ENCODE results near the gene GAL.
A peak's percentile ranks its signal among the peaks of the same experiment; 100 is the strongest.

Gene GAL

GRCh38 chr11:68654978-68655377 is 29.4 kb upstream of the GAL start:
- Mint-ChIP-seq H3K4me3 (no peak overlapping the region), H3K27me3 (peaks cover 23% of the 10 kb centered on the region), H3K9me3 (no peaks in the 10 kb centered on the region), H3K27ac (peak overlapping the region in 1 of 2 donors; percentile 42), H3K4me1 (no peaks in the 10 kb centered on the region)
- no peak for DNase-seq
- ATAC-seq: no peak

DNA sequence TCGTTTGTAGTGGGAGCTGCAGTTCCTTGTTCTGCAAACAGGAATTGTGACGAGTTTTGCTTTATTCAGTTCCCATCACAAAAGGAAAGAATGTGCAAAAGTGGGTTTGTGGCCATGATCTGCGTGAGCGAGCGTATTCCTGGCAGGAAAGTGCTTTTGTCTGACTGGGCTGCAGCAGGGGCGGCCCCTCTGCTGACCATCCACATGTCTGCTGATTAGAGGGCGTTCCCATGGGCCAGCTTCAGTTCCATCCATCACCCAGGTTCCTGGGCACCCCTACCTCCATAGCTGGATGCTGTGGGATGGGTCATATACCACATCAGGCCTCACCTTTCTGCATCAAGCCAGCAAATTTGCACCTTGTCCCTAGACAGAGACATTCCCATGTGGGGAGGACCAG is 28.9 kb upstream of the GAL start:
- DNase-seq (no peak), ATAC-seq (no peak)
- H3K27ac Mint-ChIP-seq: no peak overlapping the region
- H3K4me3 Mint-ChIP-seq: no peak overlapping the region
- H3K9me3 Mint-ChIP-seq: no peaks in the 10 kb centered on the region
- H3K4me1 Mint-ChIP-seq: no peaks in the 10 kb centered on the region
- H3K27me3 Mint-ChIP-seq: peaks cover 23% of the 10 kb centered on the region

GRCh38 chr11:68655806-68656205 is 28.5 kb upstream of the GAL start:
- Mint-ChIP-seq H3K9me3 (no peaks in the 10 kb centered on the region), H3K4me3 (no peak overlapping the region), H3K27ac (no peak overlapping the region), H3K27me3 (peaks cover 23% of the 10 kb centered on the region), H3K4me1 (no peaks in the 10 kb centered on the region)
- ATAC-seq (no peak), DNase-seq (no peak)

GRCh38 chr11:68657021-68657780 is 27.1 kb upstream of the GAL start:
- Mint-ChIP-seq H3K4me1 (no peaks in the 10 kb centered on the region), H3K27ac (peak overlapping the region in 1 of 2 donors; percentile 48), H3K4me3 (no peak overlapping the region), H3K9me3 (no peaks in the 10 kb centered on the region), H3K27me3 (peaks cover 27% of the 10 kb centered on the region)
- ATAC-seq (no peak), DNase-seq (no peak)

DNA sequence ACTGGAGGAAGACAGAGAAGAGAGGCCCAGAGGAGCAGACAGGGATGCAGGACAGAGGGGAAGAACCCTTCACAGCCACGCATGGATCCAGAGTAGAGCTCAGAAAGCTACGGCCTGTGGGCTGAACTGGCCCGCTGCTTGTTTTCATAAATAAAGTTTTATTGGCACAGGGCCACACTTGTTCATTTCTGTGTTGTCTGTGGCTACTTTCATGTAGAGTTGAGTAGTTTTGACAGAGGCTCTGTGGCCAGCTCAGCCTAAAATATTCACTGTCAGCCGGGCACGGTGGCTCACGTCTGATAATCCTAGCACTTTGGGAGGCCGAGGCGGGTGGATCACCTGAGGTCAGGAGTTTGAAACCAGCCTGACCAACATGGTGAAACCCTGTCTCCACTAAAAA is 26.2 kb upstream of the GAL start:
- no peaks in the 10 kb centered on the region for H3K9me3 Mint-ChIP-seq
- peaks cover 25% of the 10 kb centered on the region for H3K27me3 Mint-ChIP-seq
- no peak overlapping the region for H3K27ac Mint-ChIP-seq
- no peak overlapping the region for H3K4me3 Mint-ChIP-seq
- no peaks in the 10 kb centered on the region for H3K4me1 Mint-ChIP-seq
- DNase-seq (no peak), ATAC-seq (no peak)

DNA sequence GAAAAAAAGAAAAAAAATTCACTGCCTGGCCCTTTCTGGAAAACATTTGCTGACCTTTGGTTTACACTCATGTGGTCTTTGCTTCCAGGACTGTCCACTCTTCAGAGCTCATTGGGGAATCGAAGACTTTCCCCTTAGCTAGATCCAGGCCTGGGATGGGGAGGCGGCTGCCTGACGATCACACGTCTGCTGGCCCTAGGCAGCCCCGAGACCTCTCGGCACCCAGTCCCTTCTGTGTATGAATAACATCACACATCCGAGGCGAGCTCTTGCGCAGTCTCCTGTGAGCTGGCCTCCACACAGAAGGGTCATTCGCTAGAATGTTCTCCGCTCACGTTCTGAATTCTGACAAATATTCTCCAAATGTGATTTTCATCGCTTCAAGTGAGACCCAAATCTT is 25.7 kb upstream of the GAL start:
- no peak overlapping the region for H3K4me3 Mint-ChIP-seq
- H3K9me3 Mint-ChIP-seq: no peaks in the 10 kb centered on the region
- ATAC-seq: no peak
- no peaks in the 10 kb centered on the region for H3K4me1 Mint-ChIP-seq
- H3K27ac Mint-ChIP-seq: no peak overlapping the region
- H3K27me3 Mint-ChIP-seq: peaks cover 25% of the 10 kb centered on the region
- DNase-seq: no peak

DNA sequence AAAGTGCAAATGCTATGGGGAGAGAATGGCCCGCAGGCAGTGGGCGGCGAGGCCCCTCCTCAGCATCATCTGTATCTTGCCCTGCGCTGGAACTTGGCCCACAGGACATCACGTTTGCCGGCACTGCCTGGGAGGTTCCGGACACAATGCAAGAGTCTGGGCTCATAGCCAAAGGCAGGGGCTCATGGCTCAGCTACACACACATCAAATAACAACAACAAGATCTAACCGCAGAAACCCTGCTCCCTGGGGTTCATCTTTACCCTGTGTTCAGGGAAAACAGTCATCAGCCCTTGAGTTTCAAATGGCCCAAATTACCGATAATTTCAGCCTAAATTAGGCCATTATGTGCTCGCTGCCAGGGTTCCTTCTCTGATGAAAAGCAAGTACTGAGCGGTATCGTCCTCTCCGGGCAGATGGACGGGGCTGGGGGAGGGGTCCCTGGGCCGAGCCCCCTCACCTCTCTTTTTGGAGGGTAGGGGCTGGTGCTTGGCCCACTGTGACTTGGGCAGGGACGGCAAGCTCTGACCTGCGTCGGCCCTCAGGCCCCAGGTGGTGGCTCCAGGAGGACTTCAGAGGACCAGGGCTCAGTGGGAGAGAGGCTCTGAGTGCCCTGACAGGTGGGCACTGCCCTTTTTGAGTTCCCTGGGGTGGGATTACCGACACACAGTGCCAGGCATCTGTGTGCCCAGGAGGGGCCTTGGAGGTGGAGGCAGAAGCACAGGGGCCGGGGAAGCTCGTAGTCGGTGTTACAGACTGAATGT is 25.0 kb upstream of the GAL start:
- Mint-ChIP-seq H3K4me1 (no peaks in the 10 kb centered on the region), H3K27ac (no peak overlapping the region), H3K27me3 (peaks cover 27% of the 10 kb centered on the region), H3K4me3 (no peak overlapping the region), H3K9me3 (no peaks in the 10 kb centered on the region)
- ATAC-seq (no peak), DNase-seq (no peak)

DNA sequence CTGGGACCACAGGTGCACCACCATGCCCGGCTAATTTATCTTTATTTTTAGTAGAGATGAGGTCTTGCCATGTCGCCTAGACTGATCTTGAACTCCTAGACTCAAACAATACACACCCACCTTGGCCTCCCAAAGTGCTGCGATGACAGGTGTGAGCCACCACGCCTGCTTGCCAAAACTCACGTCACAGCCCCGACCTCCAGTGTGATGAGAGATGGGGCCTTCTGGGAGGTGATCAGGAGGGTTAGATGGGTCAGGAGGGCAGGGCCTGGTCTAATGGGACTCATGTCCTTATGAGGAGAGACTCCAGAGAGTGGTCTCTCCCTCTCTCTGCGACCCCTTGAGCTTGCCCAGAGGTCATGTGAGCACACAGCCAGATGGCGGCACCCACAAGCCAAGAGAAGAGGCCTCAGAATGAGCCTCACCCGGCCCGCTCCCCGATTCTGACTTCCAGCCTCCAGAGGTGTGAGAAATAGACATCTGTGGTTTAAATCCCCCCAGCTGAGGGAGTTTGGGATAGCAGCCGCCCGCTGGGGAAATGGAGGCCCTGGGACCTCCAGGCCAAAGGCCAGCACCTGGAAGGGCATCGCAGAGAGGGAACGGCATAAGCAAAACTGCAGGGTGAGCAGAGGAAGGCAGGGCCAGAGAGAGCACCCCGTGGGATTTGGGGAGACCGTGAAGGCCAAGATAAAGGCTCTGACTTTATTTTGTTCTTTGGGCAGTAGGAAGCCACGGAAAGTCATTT is 24.1 kb upstream of the GAL start:
- no peaks in the 10 kb centered on the region for H3K9me3 Mint-ChIP-seq
- DNase-seq: no peak
- no peak overlapping the region for H3K27ac Mint-ChIP-seq
- H3K27me3 Mint-ChIP-seq: peaks cover 35% of the 10 kb centered on the region
- no peak for ATAC-seq
- no peaks in the 10 kb centered on the region for H3K4me1 Mint-ChIP-seq
- no peak overlapping the region for H3K4me3 Mint-ChIP-seq

- ATAC-seq: no peak
- H3K4me1 Mint-ChIP-seq: no peaks in the 10 kb centered on the region
- H3K4me3 Mint-ChIP-seq: no peak overlapping the region
- DNase-seq: no peak
- H3K9me3 Mint-ChIP-seq: no peaks in the 10 kb centered on the region
- no peak overlapping the region for H3K27ac Mint-ChIP-seq
- H3K27me3 Mint-ChIP-seq: peaks cover 35% of the 10 kb centered on the region
These were observed 23.3 kb upstream of the GAL start for GRCh38 chr11:68661014-68661413.

DNA sequence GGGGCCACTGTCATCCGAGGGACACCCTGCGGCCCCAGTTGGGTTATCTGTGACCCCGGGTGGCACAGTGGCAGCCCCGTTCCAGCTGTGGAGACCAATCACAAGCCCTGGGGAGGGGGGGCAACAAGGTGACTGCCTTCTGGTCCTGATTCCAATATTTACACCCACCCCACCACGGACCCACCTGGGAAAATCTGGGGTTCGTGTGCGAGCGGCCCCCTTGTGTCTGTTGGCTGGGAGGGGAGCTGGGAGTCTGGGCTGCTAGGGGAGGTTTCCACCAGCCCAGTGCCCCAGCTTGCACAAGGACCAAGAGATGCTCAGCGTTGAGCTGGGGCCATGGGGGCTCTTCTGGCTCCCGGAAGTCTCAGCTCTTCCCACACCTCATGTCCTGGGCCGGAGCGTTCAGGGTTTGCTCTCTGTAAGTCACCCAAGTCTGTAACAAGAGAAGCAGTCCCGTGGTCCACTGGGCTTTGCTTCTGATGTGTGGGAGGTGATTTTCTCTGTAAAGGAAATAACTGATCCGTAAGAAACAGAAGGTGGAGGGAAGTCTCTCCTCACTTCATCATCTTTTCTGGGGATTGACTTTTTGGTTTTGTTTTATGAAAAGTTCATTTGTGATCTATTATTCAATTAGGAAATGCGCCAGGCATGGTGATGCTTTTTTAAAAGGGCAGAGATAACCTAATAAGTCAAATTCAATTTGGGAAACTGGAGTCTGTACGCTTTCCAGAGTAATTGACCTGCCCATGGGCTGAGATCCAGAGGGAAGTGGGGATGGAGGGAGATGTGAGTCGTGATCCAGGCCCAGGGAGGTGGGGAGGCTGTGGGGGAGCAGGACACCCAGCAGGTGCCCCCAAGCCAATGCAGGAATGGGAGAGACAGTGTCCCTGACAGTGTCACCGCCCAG is 22.4 kb upstream of the GAL start:
- H3K27ac Mint-ChIP-seq: no peak overlapping the region
- H3K4me3 Mint-ChIP-seq: no peak overlapping the region
- no peaks in the 10 kb centered on the region for H3K9me3 Mint-ChIP-seq
- no peak for DNase-seq
- peaks cover 35% of the 10 kb centered on the region for H3K27me3 Mint-ChIP-seq
- H3K4me1 Mint-ChIP-seq: no peaks in the 10 kb centered on the region
- no peak for ATAC-seq

- no peaks in the 10 kb centered on the region for H3K9me3 Mint-ChIP-seq
- DNase-seq: no peak
These were observed 20.8 kb upstream of the GAL start for GRCh38 chr11:68663482-68664010.

DNA sequence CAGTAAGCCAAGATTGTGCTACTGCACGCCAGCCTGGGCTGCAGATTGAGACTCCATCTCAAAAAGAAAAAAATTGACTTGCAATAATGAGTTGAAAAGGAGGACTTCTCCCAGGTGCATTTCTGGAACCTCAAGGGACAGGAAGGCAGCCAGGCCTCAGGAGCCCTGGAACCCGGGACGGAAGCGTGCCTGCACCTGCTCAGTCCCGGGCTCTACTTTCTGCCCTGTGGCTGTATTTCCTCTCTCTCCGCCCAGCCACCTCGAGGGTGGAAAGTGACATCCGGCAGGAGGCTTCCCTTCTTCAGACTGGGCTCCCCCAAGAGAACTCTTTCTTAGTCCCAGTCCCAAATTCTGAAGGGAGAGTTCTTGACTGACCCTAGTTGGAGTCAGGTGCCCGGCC is 20.2 kb upstream of the GAL start:
- DNase-seq: no peak
- no peak overlapping the region for H3K4me3 Mint-ChIP-seq
- no peaks in the 10 kb centered on the region for H3K9me3 Mint-ChIP-seq
- no peak for ATAC-seq
- no peaks in the 10 kb centered on the region for H3K4me1 Mint-ChIP-seq
- H3K27ac Mint-ChIP-seq: no peak overlapping the region
- peaks cover 35% of the 10 kb centered on the region for H3K27me3 Mint-ChIP-seq

More at GRCh38 chr11:68663482-68664010, 20.8 kb upstream of the GAL start:
- H3K4me1 Mint-ChIP-seq: no peaks in the 10 kb centered on the region
- H3K27ac Mint-ChIP-seq: no peak overlapping the region
- ATAC-seq: no peak
- peaks cover 35% of the 10 kb centered on the region for H3K27me3 Mint-ChIP-seq
- no peak overlapping the region for H3K4me3 Mint-ChIP-seq

GRCh38 chr11:68664906-68665305 is 19.4 kb upstream of the GAL start:
- no peak for DNase-seq
- Mint-ChIP-seq H3K9me3 (no peaks in the 10 kb centered on the region), H3K4me1 (no peaks in the 10 kb centered on the region), H3K4me3 (no peak overlapping the region), H3K27me3 (peaks cover 35% of the 10 kb centered on the region), H3K27ac (no peak overlapping the region)
- no peak for ATAC-seq

GRCh38 chr11:68665436-68665835 is 18.9 kb upstream of the GAL start:
- Mint-ChIP-seq H3K4me3 (no peak overlapping the region), H3K4me1 (no peaks in the 10 kb centered on the region), H3K27ac (no peak overlapping the region), H3K27me3 (peaks cover 31% of the 10 kb centered on the region), H3K9me3 (no peaks in the 10 kb centered on the region)
- no peak for DNase-seq
- no peak for ATAC-seq

DNA sequence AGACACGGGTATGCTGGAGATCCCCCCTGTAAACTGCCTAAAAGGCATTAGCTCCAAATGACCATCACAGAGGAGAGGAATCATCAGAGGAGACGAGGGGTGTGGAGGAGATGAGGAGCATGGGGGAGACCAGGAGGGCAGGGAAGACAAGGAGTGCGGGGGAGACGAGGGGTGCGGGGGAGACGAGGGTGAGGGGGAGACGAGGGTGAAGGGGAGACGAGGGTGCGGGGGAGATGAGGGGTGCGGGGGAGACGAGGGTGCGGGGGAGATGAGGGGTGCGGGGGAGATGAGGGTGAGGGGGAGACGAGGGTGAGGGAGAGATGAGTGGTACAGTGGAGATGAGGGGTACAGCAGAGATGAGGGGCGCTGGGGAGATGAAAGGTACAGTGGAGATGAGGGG is 17.5 kb upstream of the GAL start:
- ATAC-seq: no peak
- Mint-ChIP-seq H3K9me3 (no peaks in the 10 kb centered on the region), H3K4me1 (no peaks in the 10 kb centered on the region)

More for the DNA sequence above, 17.5 kb upstream of the GAL start:
- Mint-ChIP-seq H3K27me3 (peaks cover 19% of the 10 kb centered on the region), H3K27ac (no peak overlapping the region), H3K4me3 (no peak overlapping the region)
- no peak for DNase-seq

Data from stimulated activated naive CD8-positive, alpha-beta T cell treated with anti-CD3 and anti-CD28 coated beads, Interleukin-15, amount 100 ng/mL, for 72 hours (primary cell).